ENCODE measurements around the gene KRT3. TPM values are rescaled to one million over a fixed set of nuclear protein-coding genes. Genes with fewer than 3 reads are reported as not detected.
"Not testable (repeated sequence)": the region's sequence is repeated elsewhere in the genome, so short reads cannot be mapped to it uniquely, and the experiment has no call there.

Gene KRT3
- total RNA-seq, 5 donors from 2014 or later (not counting 1 experiment from before 2014, with no cell fraction given) = not detected

GRCh38 chr12:52798671-52799504, 3.0 kb upstream of the KRT3 start:
- H3K4me1 ChIP-seq (ENCODE audit: control insufficient read depth in 1 of 2, extremely low read depth in 1 of 2, insufficient read depth in 2 of 2, low read length in 2 of 2) = no peaks in the 10 kb centered on the region
- H3K9me3 Mint-ChIP-seq = no peaks in the 10 kb centered on the region
- no peaks in the 10 kb centered on the region for H3K9me3 ChIP-seq
- H3K36me3 Mint-ChIP-seq = no peaks in the 10 kb centered on the region
- H3K4me3 ChIP-seq (ENCODE audit: control insufficient read depth in 1 of 2, extremely low read depth in 1 of 2, low read length in 1 of 2) = no peak overlapping the region
- peaks cover 0 to 8% of the 10 kb centered on the region in 2 experiments for H3K27me3 ChIP-seq (replicated peaks in 1 of 2; ENCODE audit: control insufficient read depth in 2 of 2, extremely low read depth in 1 of 2, insufficient read depth in 2 of 2, low read length in 1 of 2)
- ATAC-seq (replicated peaks in 1 of 4) = no peak
- no peak overlapping the region for H3K27ac ChIP-seq (ENCODE audit: low read length)
- DNase-seq = no peak
- no peak overlapping the region for H3K27ac Mint-ChIP-seq
- ChIA-PET CTCF (no interaction called here), POLR2A (no interaction called here)
- no peak overlapping the region for H3K4me3 Mint-ChIP-seq
- WGBS (ENCODE audit: insufficient coverage) = 62% methylated on average over 3 of the region's 7 CpGs
- H3K27me3 Mint-ChIP-seq = no peaks in the 10 kb centered on the region
- no peaks in the 10 kb centered on the region for H3K36me3 ChIP-seq (ENCODE audit: control insufficient read depth in 2 of 2, extremely low read depth in 1 of 2, insufficient read depth in 1 of 2, low read length in 1 of 2)
- H3K4me1 Mint-ChIP-seq = peaks cover 0 to 9% (median 3%) of the 10 kb centered on the region in 3 donors

- ATAC-seq (replicated peaks in 1 of 4) (no peak), DNase-seq (no peak)
- CTCF ChIA-PET = no interaction called here
- WGBS (ENCODE audit: insufficient coverage) = 73% methylated on average over 3 of the region's 4 CpGs
- H3K4me1 ChIP-seq (ENCODE audit: control insufficient read depth in 1 of 2, extremely low read depth in 1 of 2, insufficient read depth in 2 of 2, low read length in 2 of 2) = no peaks in the 10 kb centered on the region
- no peaks in the 10 kb centered on the region for H3K36me3 Mint-ChIP-seq
- peaks cover 0 to 8% of the 10 kb centered on the region in 2 experiments for H3K27me3 ChIP-seq (replicated peaks in 1 of 2; ENCODE audit: control insufficient read depth in 2 of 2, extremely low read depth in 1 of 2, insufficient read depth in 2 of 2, low read length in 1 of 2)
- no peaks in the 10 kb centered on the region for H3K9me3 ChIP-seq
- H3K27ac Mint-ChIP-seq = no peak overlapping the region
- no peaks in the 10 kb centered on the region for H3K9me3 Mint-ChIP-seq
- H3K27ac ChIP-seq (ENCODE audit: low read length) = no peak overlapping the region
- no peaks in the 10 kb centered on the region for H3K27me3 Mint-ChIP-seq
- no peak overlapping the region for H3K4me3 ChIP-seq (ENCODE audit: control insufficient read depth in 1 of 2, extremely low read depth in 1 of 2, low read length in 1 of 2)
- no peak overlapping the region for H3K4me3 Mint-ChIP-seq
- POLR2A ChIA-PET = no interaction called here
- H3K4me1 Mint-ChIP-seq = peaks cover 0 to 9% (median 3%) of the 10 kb centered on the region in 3 donors
- no peaks in the 10 kb centered on the region for H3K36me3 ChIP-seq (ENCODE audit: control insufficient read depth in 2 of 2, extremely low read depth in 1 of 2, insufficient read depth in 1 of 2, low read length in 1 of 2)
Observed at GRCh38 chr12:52798003-52798670, 2.2 kb upstream of the KRT3 start.

GRCh38 chr12:52797529-52797894, 1.6 kb upstream of the KRT3 start:
- no peaks in the 10 kb centered on the region for H3K36me3 ChIP-seq (ENCODE audit: control insufficient read depth in 2 of 2, extremely low read depth in 1 of 2, insufficient read depth in 1 of 2, low read length in 1 of 2)
- no peaks in the 10 kb centered on the region for H3K4me1 ChIP-seq (ENCODE audit: control insufficient read depth in 1 of 2, extremely low read depth in 1 of 2, insufficient read depth in 2 of 2, low read length in 2 of 2)
- ATAC-seq (replicated peaks in 1 of 4) (no peak), DNase-seq (no peak)
- Mint-ChIP-seq H3K9me3 (no peaks in the 10 kb centered on the region), H3K36me3 (no peaks in the 10 kb centered on the region), H3K4me1 (peaks cover 0 to 9% (median 3%) of the 10 kb centered on the region in 3 donors), H3K27ac (no peak overlapping the region), H3K4me3 (no peak overlapping the region), H3K27me3 (no peaks in the 10 kb centered on the region)
- no peak overlapping the region for H3K27ac ChIP-seq (ENCODE audit: low read length)
- ChIA-PET CTCF (no interaction called here), POLR2A (no interaction called here)
- no peaks in the 10 kb centered on the region for H3K9me3 ChIP-seq
- H3K4me3 ChIP-seq (ENCODE audit: control insufficient read depth in 1 of 2, extremely low read depth in 1 of 2, low read length in 1 of 2) = no peak overlapping the region
- peaks cover 0 to 8% of the 10 kb centered on the region in 2 experiments for H3K27me3 ChIP-seq (replicated peaks in 1 of 2; ENCODE audit: control insufficient read depth in 2 of 2, extremely low read depth in 1 of 2, insufficient read depth in 2 of 2, low read length in 1 of 2)

GRCh38 chr12:52796839-52797528, 1.1 kb upstream of the KRT3 start:
- Histone ChIP-seq H3K4me3 (ENCODE audit: control insufficient read depth in 1 of 2, extremely low read depth in 1 of 2, low read length in 1 of 2) (no peak overlapping the region), H3K27me3 (replicated peaks in 1 of 2; ENCODE audit: control insufficient read depth in 2 of 2, extremely low read depth in 1 of 2, insufficient read depth in 2 of 2, low read length in 1 of 2) (peaks cover 0 to 8% of the 10 kb centered on the region in 2 experiments), H3K4me1 (ENCODE audit: control insufficient read depth in 1 of 2, extremely low read depth in 1 of 2, insufficient read depth in 2 of 2, low read length in 2 of 2) (no peaks in the 10 kb centered on the region), H3K27ac (ENCODE audit: low read length) (no peak overlapping the region), H3K36me3 (ENCODE audit: control insufficient read depth in 2 of 2, extremely low read depth in 1 of 2, insufficient read depth in 1 of 2, low read length in 1 of 2) (no peaks in the 10 kb centered on the region), H3K9me3 (no peaks in the 10 kb centered on the region)
- Mint-ChIP-seq H3K27me3 (no peaks in the 10 kb centered on the region), H3K36me3 (no peaks in the 10 kb centered on the region), H3K27ac (no peak overlapping the region), H3K4me1 (peaks cover 0 to 9% (median 3%) of the 10 kb centered on the region in 3 donors), H3K9me3 (no peaks in the 10 kb centered on the region), H3K4me3 (no peak overlapping the region)
- DNase-seq (no peak), ATAC-seq (replicated peaks in 1 of 4) (no peak)
- 100% methylated on average over 1 of the region's 3 CpGs for WGBS (ENCODE audit: insufficient coverage)
- POLR2A ChIA-PET = interaction anchor here in 1 of 2 donors (0.6 kb wide), 1 partner anchor 34 kb away, joined by 3 read pairs; no protein-coding TSS in a partner anchor
- CTCF ChIA-PET = no interaction called here

- Mint-ChIP-seq H3K27ac (no peak overlapping the region), H3K36me3 (no peaks in the 10 kb centered on the region), H3K9me3 (no peaks in the 10 kb centered on the region), H3K4me1 (peaks cover 0 to 9% (median 3%) of the 10 kb centered on the region in 3 donors), H3K27me3 (peaks cover 2 to 4% of the 10 kb centered on the region in 2 donors), H3K4me3 (no peak overlapping the region)
- CTCF ChIA-PET = no interaction called here
- Histone ChIP-seq H3K27ac (ENCODE audit: low read length) (no peak overlapping the region), H3K9me3 (no peaks in the 10 kb centered on the region), H3K4me3 (ENCODE audit: control insufficient read depth in 1 of 2, extremely low read depth in 1 of 2, low read length in 1 of 2) (no peak overlapping the region), H3K27me3 (replicated peaks in 1 of 2; ENCODE audit: control insufficient read depth in 2 of 2, extremely low read depth in 1 of 2, insufficient read depth in 2 of 2, low read length in 1 of 2) (peaks cover 0 to 11% of the 10 kb centered on the region in 2 experiments), H3K4me1 (ENCODE audit: control insufficient read depth in 1 of 2, extremely low read depth in 1 of 2, insufficient read depth in 2 of 2, low read length in 2 of 2) (no peaks in the 10 kb centered on the region), H3K36me3 (ENCODE audit: control insufficient read depth in 2 of 2, extremely low read depth in 1 of 2, insufficient read depth in 1 of 2, low read length in 1 of 2) (no peaks in the 10 kb centered on the region)
- DNase-seq (no peak), ATAC-seq (replicated peaks in 1 of 4) (no peak)
- POLR2A ChIA-PET = interaction anchor here in 1 of 2 donors (0.6 kb wide), 1 partner anchor 35 kb away, joined by 3 read pairs; no protein-coding TSS in a partner anchor
- WGBS (ENCODE audit: insufficient coverage) = no CpG with 5 or more reads among the region's 3 CpGs
Observed at GRCh38 chr12:52796429-52796794, 495 bp upstream of the KRT3 start.

- H3K4me1 Mint-ChIP-seq; H3K36me3 Mint-ChIP-seq; H3K4me3 ChIP-seq (ENCODE audit: control insufficient read depth in 1 of 2, extremely low read depth in 1 of 2, low read length in 1 of 2); H3K4me1 ChIP-seq (ENCODE audit: control insufficient read depth in 1 of 2, extremely low read depth in 1 of 2, insufficient read depth in 2 of 2, low read length in 2 of 2); H3K9me3 Mint-ChIP-seq; H3K4me3 Mint-ChIP-seq; CTCF ChIA-PET; H3K27ac ChIP-seq (ENCODE audit: low read length); ATAC-seq (replicated peaks in 1 of 4); POLR2A ChIA-PET; H3K9me3 ChIP-seq; H3K27me3 Mint-ChIP-seq; DNase-seq; H3K27ac Mint-ChIP-seq; H3K36me3 ChIP-seq (ENCODE audit: control insufficient read depth in 2 of 2, extremely low read depth in 1 of 2, insufficient read depth in 1 of 2, low read length in 1 of 2): not testable (repeated sequence)
- 83% methylated on average over 2 of the region's 2 CpGs for WGBS (ENCODE audit: insufficient coverage)
- H3K27me3 ChIP-seq (replicated peaks in 1 of 2; ENCODE audit: control insufficient read depth in 2 of 2, extremely low read depth in 1 of 2, insufficient read depth in 2 of 2, low read length in 1 of 2) = peaks cover 0 to 17% of the 10 kb centered on the region in 2 experiments
Observed at GRCh38 chr12:52795332-52795674, 614 bp downstream of the KRT3 start.

Measured in T-cell (primary cell).